CMK (cell line): ENCODE measurements around the gene YTHDF1.
"Not testable (repeated sequence)": the region's sequence is repeated elsewhere in the genome, so short reads cannot be mapped to it uniquely, and the experiment has no call there.

ENCODE experiments used
- DNase-seq: peaks from one replicate; pipeline ENCODE4 v3.0.0-alpha.2; 2010; ENCODE audit warnings: low read depth

Gene YTHDF1

GRCh38 chr20:63216041-63216848 is at the start of gene YTHDF1:
YTHDF1 (minus strand) TSS chr20:63216131; CDS start chr20:63215892, 239 bp downstream.
- peak; percentile 90 for DNase-seq

GRCh38 chr20:63264519-63264918 is 48.6 kb upstream of the YTHDF1 start:
- no peak for DNase-seq

GRCh38 chr20:63264000-63264399 is 48.1 kb upstream of the YTHDF1 start:
- no peak for DNase-seq

- no peak for DNase-seq
Observed at GRCh38 chr20:63262836-63263235, 46.9 kb upstream of the YTHDF1 start.

GRCh38 chr20:63261795-63262528 is 46.0 kb upstream of the YTHDF1 start:
- DNase-seq, result no peak

- DNase-seq, result no peak
Observed at GRCh38 chr20:63261060-63261794, 45.3 kb upstream of the YTHDF1 start.

- DNase-seq, result no peak
Observed at GRCh38 chr20:63260521-63260920, 44.6 kb upstream of the YTHDF1 start.

- no peak for DNase-seq
Observed at GRCh38 chr20:63259734-63260460, 44.0 kb upstream of the YTHDF1 start.

GRCh38 chr20:63258781-63259180 is 42.9 kb upstream of the YTHDF1 start:
- DNase-seq, result no peak

GRCh38 chr20:63257629-63258028 is 41.7 kb upstream of the YTHDF1 start:
- DNase-seq, result no peak

- no peak for DNase-seq
Observed at GRCh38 chr20:63256954-63257353, 41.0 kb upstream of the YTHDF1 start.

GRCh38 chr20:63255931-63256704 is 40.2 kb upstream of the YTHDF1 start:
- DNase-seq, result no peak

- DNase-seq, result no peak
Observed at GRCh38 chr20:63254606-63255384, 38.9 kb upstream of the YTHDF1 start.

GRCh38 chr20:63254232-63254605 is 38.3 kb upstream of the YTHDF1 start, which contains the start of gene NKAIN4:
NKAIN4 (minus strand) TSS chr20:63254463; CDS start chr20:63254450, 13 bp downstream.
- DNase-seq, result no peak

- no peak for DNase-seq
Observed at GRCh38 chr20:63253438-63254231, 37.7 kb upstream of the YTHDF1 start.

- DNase-seq, result no peak
Observed at GRCh38 chr20:63253065-63253437, 37.1 kb upstream of the YTHDF1 start.

GRCh38 chr20:63252284-63252711 is 36.4 kb upstream of the YTHDF1 start:
- DNase-seq, result no peak

- DNase-seq, result not testable (repeated sequence)
Observed at GRCh38 chr20:63251350-63251749, 35.4 kb upstream of the YTHDF1 start.

GRCh38 chr20:63249891-63250290 is 34.0 kb upstream of the YTHDF1 start:
- no peak for DNase-seq
